Measurements from ENCODE around the gene ZNF777. TPM values are rescaled to one million over a fixed set of nuclear protein-coding genes. Genes with fewer than 3 reads are reported as not detected.

ZNF777 gene
- total RNA-seq, 1 donor: 7.2 TPM

- TF ChIP-seq, protein P1, sequence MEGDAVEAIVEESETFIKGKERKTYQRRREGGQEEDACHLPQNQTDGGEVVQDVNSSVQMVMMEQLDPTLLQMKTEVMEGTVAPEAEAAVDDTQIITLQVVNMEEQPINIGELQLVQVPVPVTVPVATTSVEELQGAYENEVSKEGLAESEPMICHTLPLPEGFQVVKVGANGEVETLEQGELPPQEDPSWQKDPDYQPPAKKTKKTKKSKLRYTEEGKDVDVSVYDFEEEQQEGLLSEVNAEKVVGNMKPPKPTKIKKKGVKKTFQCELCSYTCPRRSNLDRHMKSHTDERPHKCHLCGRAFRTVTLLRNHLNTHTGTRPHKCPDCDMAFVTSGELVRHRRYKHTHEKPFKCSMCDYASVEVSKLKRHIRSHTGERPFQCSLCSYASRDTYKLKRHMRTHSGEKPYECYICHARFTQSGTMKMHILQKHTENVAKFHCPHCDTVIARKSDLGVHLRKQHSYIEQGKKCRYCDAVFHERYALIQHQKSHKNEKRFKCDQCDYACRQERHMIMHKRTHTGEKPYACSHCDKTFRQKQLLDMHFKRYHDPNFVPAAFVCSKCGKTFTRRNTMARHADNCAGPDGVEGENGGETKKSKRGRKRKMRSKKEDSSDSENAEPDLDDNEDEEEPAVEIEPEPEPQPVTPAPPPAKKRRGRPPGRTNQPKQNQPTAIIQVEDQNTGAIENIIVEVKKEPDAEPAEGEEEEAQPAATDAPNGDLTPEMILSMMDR (IDR thresholded peaks at IDR 0.05; ENCODE audit: insufficient read depth, low read length): no peak
- no peak overlapping the region for H3K4me3 ChIP-seq (ENCODE audit: low read depth, low read length)
- no peak for DNase-seq (ENCODE audit: low read depth)
These were observed 7.3 kb upstream of the ZNF777 start for GRCh38 chr7:149468208-149468607.

GRCh38 chr7:149467321-149467859 is 6.5 kb upstream of the ZNF777 start:
- DNase-seq (ENCODE audit: low read depth): no peak
- no peak overlapping the region for H3K4me3 ChIP-seq (ENCODE audit: low read depth, low read length)
- TF ChIP-seq, protein P1 (IDR thresholded peaks at IDR 0.05; ENCODE audit: insufficient read depth, low read length): no peak

DNA sequence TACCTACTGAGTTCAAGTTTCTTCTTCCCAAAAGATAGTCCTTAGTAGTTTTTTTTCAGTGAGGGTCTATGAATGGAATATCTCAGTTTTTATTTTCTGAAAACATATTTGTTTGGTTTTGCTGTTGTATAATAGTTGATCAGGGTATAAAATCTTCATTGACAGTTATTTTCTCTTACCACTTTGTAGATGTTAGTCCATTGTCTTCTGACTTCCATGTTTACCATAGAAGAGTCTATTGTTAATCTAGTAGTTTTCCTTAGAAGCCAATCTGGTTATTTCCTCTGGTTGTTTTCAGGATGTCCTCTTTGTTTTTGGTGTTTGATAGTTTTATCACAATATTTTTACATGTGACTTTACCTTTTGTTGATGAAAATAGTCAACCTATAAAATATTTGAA is 5.5 kb upstream of the ZNF777 start:
- no peak for DNase-seq (ENCODE audit: low read depth)
- no peak overlapping the region for H3K4me3 ChIP-seq (ENCODE audit: low read depth, low read length)
- TF ChIP-seq, protein P1 (IDR thresholded peaks at IDR 0.05; ENCODE audit: insufficient read depth, low read length): no peak

- TF ChIP-seq, protein P1 (IDR thresholded peaks at IDR 0.05; ENCODE audit: insufficient read depth, low read length): no peak
- no peak overlapping the region for H3K4me3 ChIP-seq (ENCODE audit: low read depth, low read length)
- no peak for DNase-seq (ENCODE audit: low read depth)
These were observed 2.8 kb upstream of the ZNF777 start for GRCh38 chr7:149463500-149464161.

GRCh38 chr7:149462101-149462520 is 1.2 kb upstream of the ZNF777 start:
- no peak overlapping the region for H3K4me3 ChIP-seq (ENCODE audit: low read depth, low read length)
- TF ChIP-seq, protein P1 (IDR thresholded peaks at IDR 0.05; ENCODE audit: insufficient read depth, low read length): no peak
- DNase-seq (ENCODE audit: low read depth): no peak

GRCh38 chr7:149459540-149460452 is 1.1 kb downstream of the ZNF777 start:
- peak overlapping the region; percentile 72 for H3K4me3 ChIP-seq (ENCODE audit: low read depth, low read length)
- no peak for DNase-seq (ENCODE audit: low read depth)
- TF ChIP-seq, protein P1 (IDR thresholded peaks at IDR 0.05; ENCODE audit: insufficient read depth, low read length): no peak
